HEK293 (cell line): Measurements from ENCODE around the gene CLIC5.

ENCODE experiments used
- CTCF ChIA-PET: fragments of 350-600 bp; formaldehyde crosslinking; extraction: SDS; loops from one replicate; lab custom pipeline; 2021; ENCODE audit warnings: antibody characterized with exemption; lab: Yijun Ruan, JAX
- POLR2A ChIA-PET: fragments of 300-600 bp; formaldehyde crosslinking; extraction: SDS; loops from one replicate; lab custom pipeline; 2020; ENCODE audit warnings: antibody characterized with exemption, inconsistent platforms; lab: Yijun Ruan, JAX
- H3K27ac ChIP-seq: fragments of 200-500 bp; sonication (Bioruptor generic); 2 replicates; pipeline ENCODE4 v1.5.1; 2014; ENCODE audit warnings: low read depth, low read length, control low read depth, inconsistent platforms; ENCODE audit errors: extremely low read depth
- H3K36me3 ChIP-seq, 2 experiments: fragments of 200-500 bp in 1 of 2; sonication (Bioruptor generic) in 1 of 2; 1 replicate in 1 of 2; 2 replicates in 1 of 2; pipeline ENCODE4 v1.5.1; 2014 to 2017; ENCODE audit warnings: inconsistent platforms in 2 of 2, low read length in 2 of 2; ENCODE audit not compliant: control insufficient read depth in 2 of 2, insufficient read depth in 1 of 2
- H3K4me1 ChIP-seq: fragments of 200-500 bp; sonication (Bioruptor generic); 2 replicates; pipeline ENCODE4 v1.5.1; 2014; ENCODE audit warnings: mild to moderate bottlenecking, low read length, inconsistent platforms; ENCODE audit not compliant: control insufficient read depth, insufficient read depth
- H3K4me3 ChIP-seq: 2 replicates; pipeline ENCODE4 v1.5.1; 2011; ENCODE audit warnings: low read depth, mild to moderate bottlenecking, control low read depth, low read length, moderate library complexity
- H3K9me3 ChIP-seq: fragments of 200-500 bp; sonication (Bioruptor generic); 2 replicates; pipeline ENCODE4 v1.5.1; 2014; ENCODE audit warnings: low read depth, low read length, inconsistent platforms; ENCODE audit not compliant: control insufficient read depth, insufficient read depth
- EGR2 ChIP-seq: fragments of 450-650 bp; formaldehyde crosslinking; IDR thresholded peaks from 2 replicates; pipeline ENCODE4 v1.5.1; 2016; ENCODE audit warnings: low read depth, missing biosample characterization, missing genetic modification characterization
- OVOL3 ChIP-seq: fragments of 450-650 bp; formaldehyde crosslinking; IDR thresholded peaks from 2 replicates; pipeline ENCODE4 v1.5.1; 2016; ENCODE audit warnings: missing biosample characterization, missing genetic modification characterization
- PRDM1 ChIP-seq: fragments of 450-650 bp; formaldehyde crosslinking; IDR thresholded peaks from 2 replicates; pipeline ENCODE4; 2016; ENCODE audit warnings: missing biosample characterization, missing genetic modification characterization
- REPIN1 ChIP-seq: fragments of 450-650 bp; formaldehyde crosslinking; IDR thresholded peaks from 2 replicates; pipeline ENCODE4 v1.5.1; 2017; ENCODE audit warnings: missing biosample characterization, missing genetic modification characterization, low read depth
- SCRT2 ChIP-seq: fragments of 450-650 bp; formaldehyde crosslinking; IDR thresholded peaks from 2 replicates; pipeline ENCODE4 v1.5.1; 2016; ENCODE audit warnings: missing biosample characterization, missing genetic modification characterization
- ZBTB48 ChIP-seq: fragments of 450-650 bp; formaldehyde crosslinking; IDR thresholded peaks from 2 replicates; pipeline ENCODE4 v1.5.1; 2016; ENCODE audit warnings: missing biosample characterization, missing genetic modification characterization
- ZNF157 ChIP-seq: fragments of 450-650 bp; formaldehyde crosslinking; IDR thresholded peaks from 2 replicates; pipeline ENCODE4 v1.5.1; 2016; ENCODE audit warnings: missing biosample characterization, missing genetic modification characterization
- ZNF311 ChIP-seq: fragments of 450-650 bp; formaldehyde crosslinking; IDR thresholded peaks from 2 replicates; pipeline ENCODE4 v1.5.1; 2017; ENCODE audit warnings: missing biosample characterization, missing genetic modification characterization, borderline replicate concordance
- ZNF324 ChIP-seq: fragments of 450-650 bp; formaldehyde crosslinking; IDR thresholded peaks from 2 replicates; pipeline ENCODE4 v1.5.1; 2016; ENCODE audit warnings: missing biosample characterization, missing genetic modification characterization
- ZNF426 ChIP-seq: fragments of 450-650 bp; formaldehyde crosslinking; IDR thresholded peaks from 2 replicates; pipeline ENCODE4 v1.5.1; 2017; ENCODE audit warnings: missing biosample characterization, missing genetic modification characterization, mild to moderate bottlenecking, inconsistent platforms, moderate library complexity
- ZNF585B ChIP-seq: fragments of 450-650 bp; formaldehyde crosslinking; IDR thresholded peaks from 2 replicates; pipeline ENCODE4 v1.5.1; 2016; ENCODE audit warnings: missing biosample characterization, missing genetic modification characterization
- ZNF701 ChIP-seq: fragments of 450-650 bp; formaldehyde crosslinking; IDR thresholded peaks from 2 replicates; pipeline ENCODE4 v1.5.1; 2016; ENCODE audit warnings: missing biosample characterization, missing genetic modification characterization
- ZNF747 ChIP-seq: fragments of 450-650 bp; formaldehyde crosslinking; IDR thresholded peaks from 2 replicates; pipeline ENCODE4 v1.5.1; 2016; ENCODE audit warnings: missing biosample characterization, missing genetic modification characterization
- ZNF777 ChIP-seq: fragments of 450-650 bp; formaldehyde crosslinking; IDR thresholded peaks from 2 replicates; pipeline ENCODE4 v1.5.1; 2017; ENCODE audit warnings: missing biosample characterization, missing genetic modification characterization, borderline replicate concordance
- ZNF791 ChIP-seq: fragments of 450-650 bp; formaldehyde crosslinking; IDR thresholded peaks from 2 replicates; pipeline ENCODE4 v1.5.1; 2016; ENCODE audit warnings: missing biosample characterization, missing genetic modification characterization
- ZNF830 ChIP-seq: fragments of 450-650 bp; IDR thresholded peaks from 2 replicates; pipeline ENCODE4 v1.5.0; 2018; ENCODE audit warnings: missing biosample characterization, missing genetic modification characterization, low read depth, mild to moderate bottlenecking, moderate library complexity

CLIC5 gene

DNA sequence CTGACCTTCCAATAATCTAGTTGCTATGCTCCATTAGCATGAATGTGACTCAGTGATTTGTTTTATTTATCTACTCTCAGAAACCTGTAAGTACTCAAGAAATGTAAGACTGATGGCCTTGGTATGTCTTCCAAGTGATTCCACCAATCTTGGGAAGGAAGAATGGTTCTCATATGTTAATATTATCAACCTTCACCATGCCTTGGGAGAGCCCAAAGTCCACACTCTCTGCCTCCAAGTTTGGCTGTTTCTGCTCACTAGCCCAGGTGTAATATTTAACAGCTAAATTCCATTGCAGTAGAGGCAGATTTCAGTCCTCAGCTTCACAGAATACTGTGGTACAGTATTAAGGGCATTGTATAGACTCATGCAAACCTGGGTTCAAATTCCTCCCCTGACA, 51.8 kb downstream of the CLIC5 start:
- Histone ChIP-seq H3K9me3 (no peaks in the 10 kb centered on the region), H3K27ac (no peak overlapping the region), H3K4me3 (no peak overlapping the region), H3K36me3 (no peaks in the 10 kb centered on the region), H3K4me1 (no peaks in the 10 kb centered on the region)
- CTCF ChIA-PET = interaction anchor here (0.6 to 3.3 kb wide), 4 partner anchors 25 to 1784 kb away, joined by 4 to 14 read pairs (median 6); no protein-coding TSS in a partner anchor
- POLR2A ChIA-PET = no interaction called here
- no peak for TF ChIP-seq ZNF747 (tag by site-specific recombination)
- TF ChIP-seq ZNF791 (tag by site-specific recombination) = no peak
- TF ChIP-seq ZNF157 (tag by site-specific recombination) = no peak
- no peak for TF ChIP-seq ZNF311 (tag by site-specific recombination)
- no peak for TF ChIP-seq OVOL3 (tag by site-specific recombination)
- TF ChIP-seq ZNF701 = no peak

DNA sequence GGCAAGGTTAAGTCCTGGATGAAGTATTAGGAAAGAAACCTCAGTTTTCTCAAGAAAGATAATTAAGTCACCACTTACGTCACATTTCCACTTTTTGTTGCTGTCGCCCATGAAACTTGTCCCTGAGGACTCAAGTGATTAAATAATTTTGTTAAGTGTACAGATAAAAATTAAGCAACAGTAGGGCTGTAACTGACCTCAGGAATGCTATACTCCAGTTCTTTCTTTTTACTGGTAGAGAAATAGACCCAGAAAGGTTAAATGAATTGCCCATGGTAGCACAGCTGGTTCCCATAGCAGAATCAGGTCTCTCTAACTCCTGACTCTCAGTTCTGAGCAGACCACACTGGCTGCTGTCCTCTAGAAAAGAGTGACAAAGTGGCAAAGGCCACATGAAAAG, 54.5 kb downstream of the CLIC5 start:
- H3K9me3 ChIP-seq = no peaks in the 10 kb centered on the region
- no peaks in the 10 kb centered on the region for H3K4me1 ChIP-seq
- POLR2A ChIA-PET = no interaction called here
- TF ChIP-seq EGR2 (tag by site-specific recombination) (no peak), ZNF585B (tag by site-specific recombination) (no peak), ZNF324 (tag by site-specific recombination) (no peak), REPIN1 (tag by site-specific recombination) (no peak), ZNF426 (tag by site-specific recombination) (no peak)
- no peak overlapping the region for H3K4me3 ChIP-seq
- no peaks in the 10 kb centered on the region for H3K36me3 ChIP-seq
- H3K27ac ChIP-seq = no peak overlapping the region
- CTCF ChIA-PET = interaction anchor here (0.7 to 1.7 kb wide), 2 partner anchors 30 to 675 kb away, joined by 3 to 5 read pairs; no protein-coding TSS in a partner anchor

DNA sequence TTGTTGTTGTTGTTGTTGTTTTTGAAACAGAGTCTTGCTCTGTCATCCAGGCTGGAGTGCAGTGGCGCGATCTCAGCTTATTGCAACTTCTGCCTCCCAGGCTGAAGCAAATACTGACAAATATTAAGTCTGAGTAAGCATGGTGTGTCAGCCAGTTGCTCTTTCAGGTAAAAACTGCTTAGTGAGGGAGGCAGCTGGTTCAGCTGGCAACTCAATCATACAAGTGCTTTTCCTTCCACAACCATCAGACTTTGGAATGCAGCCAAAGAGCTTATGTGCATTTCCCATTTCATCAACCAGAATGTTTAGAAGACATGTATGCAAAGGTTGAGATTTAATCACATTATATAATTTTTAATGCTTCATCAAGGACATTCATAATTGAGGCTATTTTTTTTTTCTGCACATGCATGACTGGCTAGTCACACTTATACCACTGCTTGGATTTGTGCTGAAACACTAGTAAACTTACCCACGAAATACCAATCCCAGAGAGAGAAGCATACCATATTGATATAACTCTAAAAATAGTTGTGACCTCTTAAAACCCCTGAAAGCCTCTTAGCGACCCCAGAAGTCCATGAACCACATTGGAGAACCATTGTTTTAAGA, 56.0 kb downstream of the CLIC5 start:
- CTCF ChIA-PET = interaction anchor here (0.7 to 1.5 kb wide), 4 partner anchors 13 to 131 kb away, joined by 3 to 6 read pairs (median 4); no protein-coding TSS in a partner anchor
- H3K27ac ChIP-seq = no peak overlapping the region
- POLR2A ChIA-PET = interaction anchor here (0.7 kb wide), 1 partner anchor 46 kb away, joined by 3 read pairs; no protein-coding TSS in a partner anchor

DNA sequence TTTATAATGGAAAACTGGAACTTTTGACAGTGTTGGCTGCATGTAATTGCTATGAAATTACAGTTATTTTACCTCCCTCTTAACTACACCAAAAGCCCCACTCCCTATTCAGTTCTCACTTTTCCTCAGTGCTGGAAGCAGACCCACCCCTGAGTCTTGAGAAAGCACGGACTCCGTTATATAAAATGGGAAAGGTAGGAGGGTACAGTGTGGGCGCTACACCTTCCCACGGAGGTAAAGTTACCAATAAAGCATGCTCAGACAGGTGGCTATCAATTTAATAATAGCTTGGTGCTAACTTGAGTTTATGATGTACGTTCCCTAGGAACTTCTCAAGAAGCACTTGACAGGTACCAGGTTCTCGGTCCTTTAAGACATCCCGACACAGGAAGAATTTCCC, 59.0 kb downstream of the CLIC5 start:
- H3K4me3 ChIP-seq = no peak overlapping the region
- H3K4me1 ChIP-seq = no peaks in the 10 kb centered on the region
- H3K9me3 ChIP-seq = no peaks in the 10 kb centered on the region
- TF ChIP-seq PRDM1 (tag by site-specific recombination) = no peak
- TF ChIP-seq ZNF830 (tag by site-specific recombination) = no peak
- TF ChIP-seq EGR2 (tag by site-specific recombination) = 0 out of 2 replicates have a peak, but pooled peaks have one; percentile 15
- TF ChIP-seq ZBTB48 (tag by site-specific recombination) = no peak
- CTCF ChIA-PET = interaction anchor here (1.0 kb wide), 1 partner anchor 263 kb away, joined by 3 read pairs; no protein-coding TSS in a partner anchor
- POLR2A ChIA-PET = no interaction called here
- no peak overlapping the region for H3K27ac ChIP-seq
- H3K36me3 ChIP-seq = no peaks in the 10 kb centered on the region

More for the DNA sequence above, 56.0 kb downstream of the CLIC5 start:
- no peaks in the 10 kb centered on the region for H3K4me1 ChIP-seq
- H3K4me3 ChIP-seq = no peak overlapping the region
- no peaks in the 10 kb centered on the region for H3K36me3 ChIP-seq
- TF ChIP-seq SCRT2 (tag by site-specific recombination) = peak; percentile 69
- TF ChIP-seq ZNF777 (tag by site-specific recombination) = no peak
- no peaks in the 10 kb centered on the region for H3K9me3 ChIP-seq
